Measurements from ENCODE around the gene CANX.

CANX gene

DNA sequence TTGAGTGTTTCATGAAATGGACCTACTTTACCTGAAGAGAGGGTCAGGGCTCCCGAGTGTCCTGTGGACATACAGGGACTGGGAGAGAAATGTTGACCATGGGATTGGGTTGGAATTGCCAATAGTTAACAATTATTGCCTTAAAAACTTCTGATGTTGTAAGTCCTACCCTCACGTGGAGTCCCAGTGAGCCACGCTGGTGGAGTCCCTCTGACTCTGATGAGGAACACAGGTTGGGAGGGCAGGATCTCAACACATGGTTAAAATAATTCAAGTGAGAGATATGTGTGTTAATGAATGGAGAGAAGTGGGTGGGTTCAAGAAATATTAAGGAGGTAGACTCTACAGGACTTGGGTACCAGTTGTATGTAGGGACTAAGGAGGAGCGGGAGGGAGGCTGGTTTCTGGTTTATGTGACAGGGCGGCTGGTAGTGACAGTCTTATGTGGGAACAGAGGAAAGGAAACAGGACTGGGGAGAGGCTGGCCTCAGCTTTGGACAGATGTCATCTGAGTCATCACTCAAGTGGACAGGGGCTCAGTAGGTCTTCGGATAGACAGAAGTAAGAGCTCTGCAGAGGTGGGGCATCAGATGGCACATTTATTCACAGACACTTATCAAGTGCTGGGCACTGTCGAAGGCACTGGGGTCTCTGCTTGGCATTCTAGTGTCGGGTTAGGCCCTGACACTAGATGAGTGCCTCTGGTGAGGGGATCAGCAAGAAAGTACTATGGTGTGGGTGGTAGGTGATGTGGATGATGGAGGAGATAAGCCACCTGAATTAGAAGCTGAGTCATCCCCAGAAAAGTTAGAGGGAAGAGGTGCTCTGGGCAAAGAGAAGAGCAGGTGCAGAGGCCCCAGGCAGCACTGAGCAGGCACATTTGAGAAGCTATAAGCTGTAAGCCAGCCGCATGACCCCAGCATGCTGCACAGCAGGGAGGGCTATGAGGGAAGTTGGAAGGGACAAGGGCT, 61.1 kb downstream of the CANX start:
- DNase-seq, result peak; percentile 8 to 16

DNA sequence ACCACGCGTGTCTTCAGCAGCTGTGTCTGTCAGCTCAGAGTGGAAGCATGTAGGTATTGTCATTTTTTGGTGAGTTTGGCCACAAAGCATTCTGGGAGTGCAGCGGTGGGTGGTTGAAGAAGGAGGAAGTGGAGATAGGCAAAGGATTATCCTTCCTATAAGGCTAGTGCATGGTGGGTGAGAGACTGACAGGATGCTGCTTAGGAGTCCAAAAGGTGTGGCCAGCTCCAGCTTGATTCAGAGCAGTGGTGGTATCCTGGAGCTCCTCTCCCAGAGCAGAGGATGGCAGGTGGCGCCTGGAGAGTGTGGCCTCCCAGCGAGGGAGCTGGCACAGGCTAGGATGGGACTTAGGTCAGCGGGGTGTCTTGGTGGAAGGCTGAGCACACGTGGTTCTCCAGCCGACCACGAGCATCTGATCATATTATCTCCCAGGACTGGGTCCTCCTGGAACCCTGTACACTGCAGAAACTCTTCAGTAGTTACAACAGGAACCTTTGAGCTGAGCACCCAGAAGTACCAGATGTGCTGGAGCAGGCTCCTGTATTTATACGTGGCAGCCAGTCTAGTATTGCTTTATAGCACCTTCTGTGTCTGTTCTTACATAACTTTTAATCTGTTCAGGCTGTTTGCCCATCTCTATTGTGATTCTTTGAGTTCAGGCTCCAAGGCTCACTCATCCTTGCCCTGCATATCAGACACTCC, 63.5 kb downstream of the CANX start:
- no peak for DNase-seq

DNA sequence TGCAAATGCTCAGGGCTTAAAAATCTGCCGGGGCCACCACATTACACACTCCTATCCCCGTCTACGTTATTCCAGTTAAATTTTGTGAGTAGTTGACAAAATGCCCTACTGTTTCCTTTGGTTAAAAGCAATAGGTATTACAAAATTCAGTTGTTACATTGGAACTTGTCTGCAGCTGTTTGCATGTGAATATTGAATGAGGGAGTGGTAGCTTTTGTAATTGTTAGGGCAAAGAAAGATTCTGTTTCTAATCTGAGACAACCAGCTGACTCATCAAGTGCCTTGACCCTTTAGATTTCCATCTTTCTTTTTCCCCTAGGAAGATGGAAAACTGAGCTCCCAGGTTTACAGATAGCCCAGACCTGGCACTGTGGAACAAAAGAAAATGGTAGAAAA, 64.0 kb downstream of the CANX start:
- no peak for DNase-seq

DNA sequence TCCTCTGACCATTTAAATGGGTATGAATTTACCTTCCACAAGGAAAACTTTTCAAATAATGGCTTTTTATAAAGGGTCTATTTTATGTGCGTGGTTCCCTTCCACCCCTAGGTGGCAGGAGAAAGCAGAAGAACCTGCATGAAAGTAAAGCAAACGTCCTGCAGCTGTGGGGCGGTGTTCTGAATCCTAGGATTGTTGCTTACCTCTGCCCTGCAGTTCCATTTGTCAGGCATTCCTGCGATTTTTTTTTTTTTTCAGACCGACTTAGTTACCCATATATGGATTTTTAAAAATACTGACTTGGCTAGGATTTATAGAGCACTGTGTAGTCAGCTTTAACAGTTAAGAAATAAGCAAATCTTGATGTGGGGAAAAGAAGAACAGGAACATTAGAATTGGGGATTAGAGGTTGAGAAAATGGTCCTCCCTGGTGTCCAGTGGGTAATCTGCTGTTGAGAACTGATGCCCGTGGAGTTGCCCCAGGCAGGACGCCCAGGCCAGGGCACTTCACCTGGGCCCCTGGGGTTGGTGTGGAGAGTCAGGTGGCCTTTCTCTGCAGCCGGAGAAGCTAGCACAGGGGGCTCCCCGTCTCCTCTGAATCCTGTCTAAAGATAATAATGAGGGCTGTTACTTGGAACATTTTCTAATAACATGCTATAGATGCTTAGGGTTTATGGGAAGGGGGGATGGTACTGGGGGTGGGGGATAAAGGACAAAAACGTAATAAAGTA, 64.6 kb downstream of the CANX start:
- DNase-seq, result peak; percentile 31 to 41

DNA sequence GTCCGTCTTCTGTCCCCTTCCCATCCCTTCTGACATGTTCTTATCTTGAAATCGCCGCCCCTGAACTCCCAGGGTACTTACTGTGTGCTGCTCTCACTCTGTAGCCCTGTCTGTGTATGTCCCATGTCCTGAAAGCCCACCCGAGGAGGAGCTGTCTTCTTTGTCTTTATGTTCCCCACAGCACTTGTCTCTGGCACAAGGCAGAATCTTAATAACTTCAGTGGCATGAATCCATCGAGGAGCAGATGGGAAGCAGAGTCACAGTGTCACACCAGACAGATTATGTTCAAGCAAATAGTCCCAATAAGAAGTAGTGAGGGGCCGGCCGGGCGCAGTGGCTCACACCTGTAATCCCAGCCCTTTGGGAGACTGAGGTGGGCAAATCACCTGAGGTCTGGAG, 65.3 kb downstream of the CANX start:
- no peak for DNase-seq

DNA sequence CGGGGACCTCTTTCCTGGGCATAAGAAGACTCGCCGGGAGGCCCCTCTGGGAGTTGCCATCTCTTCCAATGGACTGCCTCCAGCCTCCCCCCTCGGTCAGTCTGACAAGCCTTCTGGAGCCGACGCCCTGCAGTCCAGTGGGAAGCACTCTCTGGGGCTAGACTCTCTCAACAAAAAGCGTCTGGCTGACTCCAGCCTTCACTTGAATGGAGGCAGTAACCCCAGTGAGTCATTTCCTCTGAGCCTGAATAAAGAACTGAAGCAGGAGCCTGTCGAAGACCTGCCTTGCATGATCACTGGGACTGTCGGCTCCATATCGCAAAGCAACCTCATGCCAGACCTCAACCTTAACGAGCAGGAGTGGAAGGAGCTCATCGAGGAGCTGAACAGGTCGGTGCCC, 66.6 kb downstream of the CANX start:
- no peak for DNase-seq

DNA sequence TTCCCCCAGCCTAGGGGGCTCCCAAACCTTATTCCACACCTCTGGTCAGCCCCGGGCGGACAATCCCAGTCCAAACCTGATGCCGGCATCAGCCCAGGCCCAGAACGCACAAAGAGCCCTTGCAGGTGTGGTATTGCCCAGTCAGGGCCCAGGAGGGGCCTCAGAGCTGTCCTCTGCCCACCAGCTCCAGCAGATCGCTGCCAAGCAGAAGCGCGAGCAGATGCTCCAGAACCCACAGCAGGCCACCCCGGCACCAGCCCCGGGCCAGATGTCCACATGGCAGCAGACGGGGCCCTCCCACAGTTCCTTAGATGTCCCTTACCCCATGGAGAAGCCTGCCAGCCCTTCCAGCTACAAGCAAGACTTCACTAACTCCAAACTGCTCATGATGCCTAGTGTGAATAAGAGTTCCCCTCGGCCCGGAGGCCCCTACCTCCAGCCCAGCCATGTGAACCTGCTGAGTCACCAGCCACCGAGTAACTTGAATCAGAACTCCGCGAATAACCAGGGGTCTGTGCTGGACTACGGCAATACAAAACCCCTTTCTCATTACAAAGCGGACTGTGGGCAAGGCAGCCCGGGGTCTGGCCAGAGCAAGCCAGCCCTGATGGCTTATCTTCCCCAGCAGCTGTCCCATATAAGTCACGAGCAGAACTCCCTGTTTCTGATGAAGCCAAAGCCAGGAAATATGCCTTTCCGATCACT, 67.4 kb downstream of the CANX start:
- no peak for DNase-seq

DNA sequence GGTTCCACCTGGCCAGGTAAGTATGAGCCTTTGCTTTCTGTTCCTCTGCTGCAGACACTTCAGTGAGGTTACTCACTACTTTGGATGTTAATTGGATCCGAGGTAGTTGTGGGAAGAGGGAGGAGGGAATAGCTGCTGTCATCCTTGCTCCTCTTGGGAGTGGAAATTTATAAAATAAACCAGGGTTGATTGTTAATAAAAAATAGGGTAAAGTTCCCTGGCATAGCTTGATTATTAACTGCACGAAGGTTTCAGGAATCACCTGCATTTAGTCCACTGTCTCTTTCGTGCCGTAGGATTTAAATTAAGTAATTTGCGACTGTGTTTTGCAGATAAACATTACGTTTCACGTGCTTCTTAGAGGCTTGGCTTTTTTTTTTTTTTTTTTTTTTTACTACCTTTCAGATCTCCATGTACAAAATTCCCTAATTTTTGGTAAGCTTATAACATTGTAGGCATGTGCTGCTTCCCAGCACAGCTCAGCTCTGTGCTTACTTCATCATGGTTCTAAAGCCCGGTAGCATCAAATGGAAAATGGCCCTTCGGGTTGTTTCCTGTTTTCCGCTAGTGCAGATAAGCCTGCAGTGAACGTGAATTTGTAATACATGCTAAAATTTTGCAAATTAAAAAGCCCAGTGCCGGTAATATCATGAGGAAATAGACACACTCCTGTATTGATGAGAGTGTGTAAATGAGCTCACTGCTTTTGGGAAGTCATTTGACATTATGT, 68.1 kb downstream of the CANX start:
- DNase-seq, result no peak

DNA sequence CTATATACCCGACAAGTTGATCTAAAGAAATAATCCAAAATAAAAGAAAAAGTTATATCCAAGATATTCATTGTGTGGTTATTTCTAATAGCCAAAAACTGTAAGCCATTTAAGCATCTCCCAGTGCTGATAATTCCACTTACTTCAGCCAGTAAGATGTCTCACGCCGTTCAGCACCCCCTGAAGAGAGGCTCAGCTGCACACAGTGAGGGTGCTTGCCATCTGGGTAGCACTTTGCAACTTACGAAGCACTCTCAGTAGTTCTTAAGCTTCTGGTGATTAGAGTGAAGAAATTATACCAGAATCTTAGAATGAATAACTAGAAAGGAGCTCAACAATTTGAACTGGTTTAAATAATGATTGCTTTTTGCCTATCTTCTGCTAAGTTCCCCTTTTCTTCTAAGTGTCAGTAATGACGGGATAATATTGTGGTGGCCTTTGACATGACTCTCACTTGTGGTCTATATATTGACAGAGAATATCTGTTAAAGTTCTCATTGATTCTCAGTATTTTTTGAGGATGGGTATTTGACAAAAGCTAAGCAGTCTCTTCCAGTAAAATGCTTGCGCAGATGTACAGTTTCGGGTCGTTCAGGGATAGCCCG, 68.8 kb downstream of the CANX start:
- no peak for DNase-seq

DNA sequence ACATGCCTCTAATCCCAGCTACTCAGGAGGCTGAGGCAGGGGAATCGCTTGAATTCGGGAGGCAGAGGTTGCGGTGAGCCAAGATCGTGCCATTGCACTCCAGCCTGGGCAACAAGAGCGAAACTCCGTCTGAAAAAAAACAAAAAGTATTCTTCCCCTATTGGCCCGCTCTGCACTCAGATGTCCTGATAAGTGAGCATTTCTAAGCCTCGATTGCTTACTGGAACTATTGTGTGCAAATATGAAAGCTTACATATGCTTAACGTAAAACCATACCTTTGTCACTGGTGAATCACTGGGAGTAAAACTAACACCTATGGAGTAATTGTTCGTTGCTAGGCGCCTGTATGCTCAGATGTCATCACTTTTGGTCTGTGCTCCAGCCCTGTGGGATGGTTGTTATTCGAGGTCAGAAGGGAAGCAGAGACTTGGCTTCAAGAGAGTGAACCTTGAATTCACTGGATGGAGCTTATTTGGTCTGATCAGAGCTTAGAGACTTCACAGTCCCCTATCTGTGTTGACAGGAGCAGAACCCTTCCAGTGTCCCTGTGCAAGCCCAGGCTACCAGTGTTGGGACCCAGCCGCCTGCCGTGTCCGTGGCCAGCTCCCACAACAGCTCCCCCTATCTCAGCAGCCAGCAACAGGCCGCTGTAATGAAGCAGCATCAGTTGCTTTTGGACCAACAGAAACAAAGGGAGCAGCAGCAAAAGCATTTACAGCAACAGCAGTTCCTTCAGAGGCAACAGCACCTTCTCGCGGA, 69.7 kb downstream of the CANX start:
- DNase-seq, result no peak

DNA sequence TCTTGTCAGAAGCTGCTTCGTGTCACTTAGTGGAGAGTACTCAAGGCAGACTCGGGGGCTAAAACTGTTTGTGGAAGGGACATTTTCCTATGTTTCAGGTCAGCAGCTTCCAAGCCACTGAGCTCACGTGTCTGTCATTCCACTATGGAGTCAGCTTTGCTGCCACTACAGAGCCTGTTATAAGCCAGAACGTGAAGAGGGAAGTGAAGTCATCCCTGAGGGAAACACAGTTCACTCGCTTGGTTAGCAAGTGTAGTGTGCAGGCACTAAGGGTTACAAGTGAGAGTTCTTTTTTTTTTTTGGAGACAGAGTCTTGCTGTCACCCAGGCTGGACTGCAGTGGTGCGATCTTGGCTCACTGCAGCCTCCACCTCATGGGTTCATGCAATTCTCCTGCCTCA, 70.5 kb downstream of the CANX start:
- DNase-seq, result no peak

DNA sequence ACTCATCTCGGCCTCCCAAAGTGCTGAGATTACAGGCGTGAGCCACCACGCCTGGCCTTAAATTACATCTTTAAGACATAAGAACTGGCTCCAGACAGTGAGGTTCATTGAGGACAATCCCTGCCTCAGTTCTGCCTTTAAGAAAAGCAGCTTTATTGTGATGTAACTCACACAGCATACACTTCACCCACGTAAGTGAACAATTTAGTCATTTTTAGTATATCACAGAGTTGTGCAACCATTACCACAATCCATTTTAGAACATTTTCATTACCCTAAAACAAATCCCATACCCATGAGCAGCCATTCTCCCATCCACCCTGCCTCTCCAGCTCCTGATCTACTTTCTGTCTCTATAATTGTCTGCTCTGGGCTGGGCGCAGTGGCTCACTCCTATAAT, 71.0 kb downstream of the CANX start:
- DNase-seq, result no peak

DNA sequence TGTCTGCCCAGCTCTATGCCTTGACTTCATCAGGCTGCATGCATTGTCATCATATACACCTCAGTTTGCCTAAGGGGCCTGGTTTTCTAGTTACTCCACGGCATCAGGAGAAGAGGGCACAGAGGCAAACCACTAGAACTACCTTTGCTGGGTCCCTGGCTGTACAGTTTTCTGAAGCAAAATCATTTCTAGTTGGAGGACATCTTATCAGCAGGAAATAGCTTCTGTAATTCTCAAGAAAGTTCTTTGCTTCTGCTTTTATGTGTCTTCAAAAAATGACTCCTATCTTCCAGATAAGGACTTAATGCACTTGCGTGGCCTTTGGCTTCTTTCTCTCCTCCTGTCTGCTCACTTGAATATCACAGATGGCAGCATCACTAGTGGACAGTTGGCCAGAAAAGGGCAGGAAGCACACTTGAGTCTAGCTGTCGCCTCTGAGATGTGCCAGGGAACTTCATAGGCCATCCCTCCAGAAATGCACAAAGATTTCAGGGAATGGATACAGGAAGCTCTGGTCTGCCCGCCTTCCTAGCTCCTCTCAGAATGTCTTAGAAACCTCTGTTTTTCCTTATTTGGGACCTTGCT, 72.6 kb downstream of the CANX start:
- no peak for DNase-seq

DNA sequence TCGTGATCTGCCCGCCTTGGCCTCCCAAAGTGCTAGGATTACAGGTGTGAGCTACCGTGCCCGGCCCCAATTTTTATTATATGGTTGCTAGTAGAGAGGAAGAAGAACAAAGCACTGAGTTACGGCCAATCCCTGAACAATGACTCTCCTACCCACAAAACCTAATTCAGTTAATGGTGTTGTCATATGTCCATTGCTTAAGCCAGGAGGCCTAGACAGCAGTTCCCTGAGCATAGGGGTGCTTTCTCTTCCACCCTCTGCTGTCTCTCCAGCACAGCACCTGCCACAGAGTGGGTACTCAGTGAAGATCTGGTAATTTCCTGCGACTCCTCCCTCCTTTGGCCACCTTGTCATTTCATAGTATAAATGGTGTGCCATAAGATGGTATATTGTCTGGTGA, 73.6 kb downstream of the CANX start:
- no peak for DNase-seq

DNA sequence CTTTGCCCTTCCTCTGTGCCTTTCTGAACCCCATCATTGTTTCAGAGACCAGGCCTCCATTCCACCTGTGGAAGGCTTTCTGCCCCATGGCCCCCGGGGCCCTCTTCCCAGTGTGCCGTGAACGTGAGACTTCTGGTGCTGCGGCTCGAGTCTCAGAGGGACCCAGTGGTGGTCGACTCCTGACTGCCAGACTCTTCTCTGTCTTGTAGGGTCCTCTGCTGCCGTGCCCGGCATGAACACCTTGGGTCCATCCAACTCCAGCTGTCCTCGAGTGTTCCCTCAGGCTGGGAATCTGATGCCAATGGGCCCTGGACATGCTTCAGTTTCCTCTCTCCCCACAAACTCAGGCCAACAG, 74.9 kb downstream of the CANX start:
- DNase-seq, result no peak

DNA sequence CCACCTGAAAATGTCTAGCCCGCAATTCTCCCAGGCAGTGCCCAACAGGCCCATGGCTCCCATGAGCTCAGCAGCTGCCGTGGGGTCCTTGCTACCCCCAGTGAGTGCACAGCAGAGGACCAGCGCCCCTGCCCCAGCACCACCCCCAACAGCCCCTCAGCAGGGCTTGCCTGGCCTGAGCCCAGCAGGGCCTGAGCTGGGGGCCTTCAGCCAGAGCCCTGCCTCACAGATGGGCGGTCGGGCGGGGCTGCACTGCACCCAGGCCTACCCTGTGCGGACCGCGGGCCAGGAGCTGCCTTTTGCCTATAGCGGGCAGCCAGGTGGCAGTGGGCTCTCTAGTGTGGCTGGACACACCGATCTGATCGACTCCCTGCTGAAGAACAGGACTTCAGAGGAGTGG, 75.7 kb downstream of the CANX start:
- no peak for DNase-seq

DNA sequence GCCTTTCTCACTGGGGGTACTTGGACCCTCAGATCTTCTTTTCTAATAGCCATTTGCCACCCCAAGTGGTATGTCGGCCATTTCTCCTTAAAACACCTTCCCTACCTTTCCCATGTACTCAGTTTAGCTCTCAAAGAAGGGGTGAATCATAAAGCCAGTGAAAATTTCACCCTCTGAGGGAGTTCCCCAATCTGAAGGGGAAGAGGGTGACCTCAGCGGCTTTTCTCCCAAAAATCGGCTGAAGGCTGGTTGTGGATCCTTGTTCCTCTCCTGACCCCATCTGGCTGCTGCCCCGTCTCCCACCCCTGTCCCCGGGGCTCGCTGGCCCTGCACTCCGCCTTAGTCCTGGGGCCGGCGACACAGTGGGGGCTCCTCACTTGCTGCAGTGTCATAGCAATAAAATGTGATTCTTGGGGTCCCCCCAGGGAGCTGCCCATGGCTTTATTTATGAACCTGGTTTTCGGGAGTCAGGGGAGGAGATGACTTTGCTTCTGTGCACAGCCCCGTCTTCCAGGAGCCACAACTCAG, 77.7 kb downstream of the CANX start:
- DNase-seq, result no peak

DNA sequence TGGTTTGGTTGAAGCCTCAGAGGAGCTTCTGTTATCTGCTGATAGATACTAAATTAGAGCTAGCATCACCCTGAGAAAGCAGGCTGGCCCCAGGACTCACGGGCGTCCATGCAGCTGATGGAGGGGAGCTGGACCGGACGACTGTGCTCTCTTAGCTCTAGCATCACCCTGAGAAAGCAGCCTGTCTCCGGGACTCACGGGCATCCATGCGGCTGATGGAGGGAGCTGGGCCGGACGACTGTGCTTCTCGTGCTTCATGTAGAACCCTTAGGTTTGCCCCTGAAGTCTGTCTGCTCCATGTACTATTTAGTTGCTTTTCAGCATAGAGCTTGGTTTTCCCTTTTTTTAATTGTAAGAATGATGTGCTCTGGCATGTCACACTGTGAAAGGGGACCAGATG, 78.7 kb downstream of the CANX start:
- no peak for DNase-seq

DNA sequence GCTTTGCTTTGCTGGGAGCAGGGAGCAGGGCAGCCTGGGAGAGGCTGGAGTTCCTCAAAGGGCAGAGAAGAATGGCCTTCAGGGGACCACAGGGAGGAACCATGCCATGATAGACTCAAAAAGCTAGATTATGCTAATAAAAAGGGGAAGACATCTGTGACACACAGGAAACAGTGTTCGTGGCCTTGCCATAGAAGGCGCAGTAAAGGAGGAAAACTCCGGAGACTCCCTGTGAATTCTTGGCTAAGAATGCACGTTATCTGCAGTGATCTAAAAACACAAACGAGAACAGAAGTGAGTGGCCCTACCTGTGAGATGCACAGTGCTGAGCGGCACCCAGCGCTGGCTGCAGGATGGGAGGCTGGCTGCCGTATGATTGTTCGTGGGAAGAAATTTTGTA, 79.1 kb downstream of the CANX start:
- no peak for DNase-seq

DNA sequence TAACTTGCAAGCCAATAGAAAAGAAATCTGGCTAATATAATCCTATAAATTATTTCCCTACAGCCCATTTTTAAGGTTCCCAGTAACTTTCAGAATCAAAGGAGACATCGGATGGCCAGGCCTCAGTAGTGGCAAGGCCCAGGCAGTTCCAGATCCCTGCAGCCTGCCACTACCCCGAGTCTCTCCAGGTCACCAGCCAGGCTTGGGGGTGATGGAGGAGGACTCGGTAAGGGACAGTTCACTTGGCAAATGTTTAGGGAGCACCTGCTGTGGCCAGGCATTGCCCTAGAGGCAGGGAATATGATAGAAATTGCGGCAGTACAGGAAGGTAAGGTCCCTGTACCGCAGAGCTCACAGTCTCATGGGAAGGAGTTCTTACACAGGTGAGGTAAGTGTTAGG, 79.8 kb downstream of the CANX start:
- DNase-seq, result no peak

DNA sequence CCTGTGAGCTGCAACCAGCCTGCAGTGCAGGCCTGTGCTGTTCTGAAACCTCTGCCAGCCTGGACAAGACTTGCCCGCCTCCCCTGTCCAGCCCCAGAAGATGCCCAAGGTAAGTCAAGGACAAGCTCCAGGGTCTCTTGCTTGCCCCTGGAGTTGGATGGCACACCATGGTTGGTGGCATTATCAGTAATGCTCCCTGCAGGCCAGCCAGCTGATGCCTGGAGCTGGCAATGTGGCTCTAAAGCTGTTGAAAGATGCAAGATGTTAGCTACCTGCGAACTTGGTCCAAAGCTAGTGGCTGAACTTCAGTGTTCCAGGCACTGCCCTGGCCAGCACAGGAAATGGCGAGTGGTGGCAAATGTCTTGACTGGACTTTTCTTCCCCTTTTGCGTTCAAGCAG, 81.1 kb downstream of the CANX start:
- DNase-seq, result no peak
